Measurements from ENCODE around the gene SH3TC1. TPM values are rescaled to one million over a fixed set of nuclear protein-coding genes. Genes with fewer than 3 reads are reported as not detected.

SH3TC1 gene
- total and polyA plus RNA-seq, 4 donors, result 6.5 to 34.6 (median 25.8) TPM

DNA sequence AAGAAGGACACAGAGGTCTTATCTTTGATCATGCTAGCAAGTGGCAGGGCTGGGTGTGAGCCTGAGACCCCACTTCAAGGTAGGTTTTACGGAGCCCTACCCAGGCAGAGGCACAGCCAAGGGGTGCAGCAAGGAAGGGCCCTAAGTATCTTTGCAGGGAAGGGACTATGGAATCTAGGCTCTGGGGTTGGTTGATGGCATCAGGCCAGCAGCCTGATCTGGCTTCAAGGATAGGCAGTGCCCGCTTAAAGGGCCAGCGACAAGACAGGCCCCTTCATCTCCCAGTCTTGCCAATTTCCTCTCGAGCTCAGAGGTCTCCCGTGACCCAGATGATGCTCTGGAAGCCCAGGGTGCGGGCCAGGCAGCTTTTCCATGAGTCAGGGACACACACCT is 46.2 kb upstream of the SH3TC1 start (continued):
- no peak for TF ChIP-seq NR2F2 (IDR thresholded peaks at IDR 0.05)
- TF ChIP-seq YY1 (IDR thresholded peaks at IDR 0.05), result no peak

- no peak for DNase-seq (ENCODE audit: low spot score)
- 89% methylated on average over 10 of the region's 10 CpGs for WGBS
- H3K4me1 ChIP-seq (ENCODE audit: control insufficient read depth in 4 of 4, insufficient read depth in 4 of 4, low read length in 3 of 4), result peaks cover 2 to 9% (median 7%) of the 10 kb centered on the region in 4 donors
- TF ChIP-seq ZBTB33 (IDR thresholded peaks at IDR 0.05), result no peak
- TF ChIP-seq FOXA2 (IDR thresholded peaks at IDR 0.05), result no peak
- TF ChIP-seq TAF1 (conservative IDR thresholded peaks at IDR 0.05), result no peak
- TF ChIP-seq SP1 (IDR thresholded peaks at IDR 0.05), result no peak
- no peak for TF ChIP-seq NR2F2 (IDR thresholded peaks at IDR 0.05)
- no peak for TF ChIP-seq CTCF (IDR thresholded peaks at IDR 0.05; ENCODE audit: low read depth, low read length, missing input control)
- TF ChIP-seq HNF4A (conservative IDR thresholded peaks at IDR 0.05), result no peak
- no peak for TF ChIP-seq RXRA (IDR thresholded peaks at IDR 0.05)
- TF ChIP-seq, protein P1, sequence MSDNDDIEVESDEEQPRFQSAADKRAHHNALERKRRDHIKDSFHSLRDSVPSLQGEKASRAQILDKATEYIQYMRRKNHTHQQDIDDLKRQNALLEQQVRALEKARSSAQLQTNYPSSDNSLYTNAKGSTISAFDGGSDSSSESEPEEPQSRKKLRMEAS (IDR thresholded peaks at IDR 0.05), result no peak
- no peak for TF ChIP-seq RAD21 (IDR thresholded peaks at IDR 0.05)
- no peak for TF ChIP-seq ATF3 (IDR thresholded peaks at IDR 0.05)
- TF ChIP-seq HNF4G (IDR thresholded peaks at IDR 0.05), result no peak
- TF ChIP-seq GABPA (IDR thresholded peaks at IDR 0.05 in 1 of 2, conservative IDR thresholded peaks at IDR 0.05 in 1 of 2), result no peak
- TF ChIP-seq JUND (IDR thresholded peaks at IDR 0.05), result no peak
- no peak for TF ChIP-seq FOXA1 (IDR thresholded peaks at IDR 0.05)
- H3K9ac ChIP-seq (ENCODE audit: low read depth in 1 of 2, low read length in 2 of 2), result no peak overlapping the region
- H3K4me3 ChIP-seq (ENCODE audit: low read depth in 1 of 3, low read length in 3 of 3), result no peak overlapping the region
- H3K27me3 ChIP-seq (ENCODE audit: control insufficient read depth in 4 of 4, insufficient read depth in 4 of 4, low read length in 3 of 4), result no peaks in the 10 kb centered on the region
- H3K27ac ChIP-seq (ENCODE audit: low read depth in 1 of 2, low read length in 2 of 2), result no peak overlapping the region
- no peaks in the 10 kb centered on the region for H3K36me3 ChIP-seq (ENCODE audit: control insufficient read depth in 4 of 4, insufficient read depth in 3 of 4, low read depth in 1 of 4, low read length in 3 of 4)
- H3K9me3 ChIP-seq (ENCODE audit: control insufficient read depth in 4 of 4, low read length in 3 of 4), result no peaks in the 10 kb centered on the region
These were observed 45.6 kb upstream of the SH3TC1 start for GRCh38 chr4:8153441-8153840.

DNA sequence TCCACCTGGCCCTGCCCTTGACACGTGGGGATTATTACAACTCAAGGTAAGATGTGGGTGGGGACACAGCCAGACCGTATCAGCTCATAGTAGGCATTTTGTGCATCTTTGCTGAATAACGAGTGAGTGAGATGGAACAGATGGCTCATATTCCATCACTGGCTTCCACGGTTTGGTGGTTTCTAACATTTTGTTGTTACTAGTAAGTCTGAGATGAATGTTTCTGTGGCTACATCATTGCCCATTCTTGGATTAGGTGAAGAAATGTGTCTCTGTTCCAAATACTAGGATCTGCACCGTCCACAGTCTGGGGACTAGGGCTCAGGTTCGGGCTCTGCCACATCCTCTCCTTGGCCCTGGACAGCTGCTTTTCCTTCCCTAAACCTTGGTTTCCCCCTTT is 44.0 kb upstream of the SH3TC1 start:
- no peak for DNase-seq (ENCODE audit: low spot score)
- WGBS, result 87% methylated on average over 6 of the region's 6 CpGs
- Histone ChIP-seq H3K27me3 (ENCODE audit: control insufficient read depth in 4 of 4, insufficient read depth in 4 of 4, low read length in 3 of 4) (no peaks in the 10 kb centered on the region), H3K4me3 (ENCODE audit: low read depth in 1 of 3, low read length in 3 of 3) (no peak overlapping the region), H3K9me3 (ENCODE audit: control insufficient read depth in 4 of 4, low read length in 3 of 4) (no peaks in the 10 kb centered on the region), H3K4me1 (ENCODE audit: control insufficient read depth in 4 of 4, insufficient read depth in 4 of 4, low read length in 3 of 4) (peaks cover 8 to 21% (median 15%) of the 10 kb centered on the region in 4 donors), H3K9ac (ENCODE audit: low read depth in 1 of 2, low read length in 2 of 2) (no peak overlapping the region), H3K36me3 (ENCODE audit: control insufficient read depth in 4 of 4, insufficient read depth in 3 of 4, low read depth in 1 of 4, low read length in 3 of 4) (no peaks in the 10 kb centered on the region), H3K27ac (ENCODE audit: low read depth in 1 of 2, low read length in 2 of 2) (no peak overlapping the region)
- TF ChIP-seq ZBTB33 (IDR thresholded peaks at IDR 0.05), result no peak
- TF ChIP-seq CTCF (IDR thresholded peaks at IDR 0.05; ENCODE audit: low read depth, low read length, missing input control), result no peak
- TF ChIP-seq EGR1 (IDR thresholded peaks at IDR 0.05; ENCODE audit: low read depth in 2 of 2), result no peak
- TF ChIP-seq FOXA1 (IDR thresholded peaks at IDR 0.05), result no peak
- TF ChIP-seq RAD21 (IDR thresholded peaks at IDR 0.05), result no peak
- TF ChIP-seq, protein P2, sequence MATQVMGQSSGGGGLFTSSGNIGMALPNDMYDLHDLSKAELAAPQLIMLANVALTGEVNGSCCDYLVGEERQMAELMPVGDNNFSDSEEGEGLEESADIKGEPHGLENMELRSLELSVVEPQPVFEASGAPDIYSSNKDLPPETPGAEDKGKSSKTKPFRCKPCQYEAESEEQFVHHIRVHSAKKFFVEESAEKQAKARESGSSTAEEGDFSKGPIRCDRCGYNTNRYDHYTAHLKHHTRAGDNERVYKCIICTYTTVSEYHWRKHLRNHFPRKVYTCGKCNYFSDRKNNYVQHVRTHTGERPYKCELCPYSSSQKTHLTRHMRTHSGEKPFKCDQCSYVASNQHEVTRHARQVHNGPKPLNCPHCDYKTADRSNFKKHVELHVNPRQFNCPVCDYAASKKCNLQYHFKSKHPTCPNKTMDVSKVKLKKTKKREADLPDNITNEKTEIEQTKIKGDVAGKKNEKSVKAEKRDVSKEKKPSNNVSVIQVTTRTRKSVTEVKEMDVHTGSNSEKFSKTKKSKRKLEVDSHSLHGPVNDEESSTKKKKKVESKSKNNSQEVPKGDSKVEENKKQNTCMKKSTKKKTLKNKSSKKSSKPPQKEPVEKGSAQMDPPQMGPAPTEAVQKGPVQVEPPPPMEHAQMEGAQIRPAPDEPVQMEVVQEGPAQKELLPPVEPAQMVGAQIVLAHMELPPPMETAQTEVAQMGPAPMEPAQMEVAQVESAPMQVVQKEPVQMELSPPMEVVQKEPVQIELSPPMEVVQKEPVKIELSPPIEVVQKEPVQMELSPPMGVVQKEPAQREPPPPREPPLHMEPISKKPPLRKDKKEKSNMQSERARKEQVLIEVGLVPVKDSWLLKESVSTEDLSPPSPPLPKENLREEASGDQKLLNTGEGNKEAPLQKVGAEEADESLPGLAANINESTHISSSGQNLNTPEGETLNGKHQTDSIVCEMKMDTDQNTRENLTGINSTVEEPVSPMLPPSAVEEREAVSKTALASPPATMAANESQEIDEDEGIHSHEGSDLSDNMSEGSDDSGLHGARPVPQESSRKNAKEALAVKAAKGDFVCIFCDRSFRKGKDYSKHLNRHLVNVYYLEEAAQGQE (IDR thresholded peaks at IDR 0.05), result no peak
- TF ChIP-seq JUND (IDR thresholded peaks at IDR 0.05), result no peak
